Heart left ventricle (tissue), 13 donors: ENCODE data around the gene FAM124A.

ENCODE experiments used
- POLR2A ChIP-seq, 2 donors: fragments of 450-650 bp; IDR thresholded peaks; one replicate each; pipeline ENCODE4 v1.6.1; 2017; ENCODE audit warnings: antibody characterized with exemption in 2 of 2, mild to moderate bottlenecking in 2 of 2, moderate library complexity in 2 of 2
- TF ChIP-seq, protein P1 (sequence below), 12 donors: fragments of 200-600 bp; sonication (generic) in 4 of 12; IDR thresholded peaks; one replicate each; pipeline versions ENCODE4 v1.5.0 to v1.8.0; 2018 to 2022; ENCODE audit warnings: antibody characterized with exemption in 12 of 12, mild to moderate bottlenecking in 5 of 12
- donor health status: ischemic (EF 13 %, LVEDD 7.1; RV severe dilation, severe dysfunction).
- donor health status: DM: no; HTN: yes; CAD: no.
- donor health status: DM: no; HTN: no; CAD: no.
- donor health status: ischemic (EF 25% LVEDD 6.9; RV normal size, moderate dysfunction).
- donor health status: ischemic (EF 25% LVEDD 5.7; RV mildly dilated, moderate dysfunction).
- donor health status: ischemic (EF 35%, LVEDD 5.7; RV mildly dilated, moderate dysfunction).
- donor health status: nonischemic (EF 11% LVEDD 7.7; RV severe dilation, severe dysfunction).
- donor health status: DM: yes; HTN: yes; CAD: no.
- donor health status: PGD.
- donor health status: ischemic (EF 29% LVEDD 5.4; RV normal size, mild dysfunction).
- donor health status: nonischemic (EF 23%, LVEDD 6.1; RV moderate dilation, normal function).

DNA sequence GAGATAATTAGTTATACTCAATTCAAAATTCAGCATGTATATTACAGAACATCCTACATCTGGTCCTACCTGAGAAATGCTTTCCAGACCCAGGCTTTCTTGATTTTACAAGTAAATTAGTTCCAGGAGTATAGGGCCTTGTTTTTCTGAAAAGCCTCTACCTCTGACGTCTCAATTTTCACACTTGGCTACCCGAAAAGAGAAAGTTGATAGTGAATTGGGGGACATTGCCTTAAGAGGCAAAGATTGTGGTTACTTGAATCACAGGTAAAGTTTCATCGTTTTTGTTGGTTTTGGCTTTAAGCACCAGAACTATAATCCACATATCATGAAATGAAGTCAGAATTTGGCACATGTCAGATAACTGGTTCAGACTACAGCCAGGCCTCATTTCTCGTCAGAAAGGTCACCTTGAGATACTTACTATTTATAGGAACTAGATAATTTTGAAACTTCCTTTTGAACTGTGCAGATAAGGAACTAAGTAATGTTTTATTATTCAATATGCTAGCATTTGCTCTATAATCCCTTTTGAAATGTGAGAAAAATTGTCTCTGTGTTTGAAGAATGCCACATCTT is 30.8 kb downstream of the FAM124A start:
- TF ChIP-seq, protein P1, sequence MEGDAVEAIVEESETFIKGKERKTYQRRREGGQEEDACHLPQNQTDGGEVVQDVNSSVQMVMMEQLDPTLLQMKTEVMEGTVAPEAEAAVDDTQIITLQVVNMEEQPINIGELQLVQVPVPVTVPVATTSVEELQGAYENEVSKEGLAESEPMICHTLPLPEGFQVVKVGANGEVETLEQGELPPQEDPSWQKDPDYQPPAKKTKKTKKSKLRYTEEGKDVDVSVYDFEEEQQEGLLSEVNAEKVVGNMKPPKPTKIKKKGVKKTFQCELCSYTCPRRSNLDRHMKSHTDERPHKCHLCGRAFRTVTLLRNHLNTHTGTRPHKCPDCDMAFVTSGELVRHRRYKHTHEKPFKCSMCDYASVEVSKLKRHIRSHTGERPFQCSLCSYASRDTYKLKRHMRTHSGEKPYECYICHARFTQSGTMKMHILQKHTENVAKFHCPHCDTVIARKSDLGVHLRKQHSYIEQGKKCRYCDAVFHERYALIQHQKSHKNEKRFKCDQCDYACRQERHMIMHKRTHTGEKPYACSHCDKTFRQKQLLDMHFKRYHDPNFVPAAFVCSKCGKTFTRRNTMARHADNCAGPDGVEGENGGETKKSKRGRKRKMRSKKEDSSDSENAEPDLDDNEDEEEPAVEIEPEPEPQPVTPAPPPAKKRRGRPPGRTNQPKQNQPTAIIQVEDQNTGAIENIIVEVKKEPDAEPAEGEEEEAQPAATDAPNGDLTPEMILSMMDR (IDR thresholded peaks at IDR 0.05): no peak
- TF ChIP-seq POLR2A (IDR thresholded peaks at IDR 0.05): no peak
